ENCODE data around the gene TUBB1.
A peak's percentile ranks its signal among the peaks of the same experiment; 100 is the strongest.
"Not testable (repeated sequence)": the region's sequence is repeated elsewhere in the genome, so short reads cannot be mapped to it uniquely, and the experiment has no call there.

Gene TUBB1

DNA sequence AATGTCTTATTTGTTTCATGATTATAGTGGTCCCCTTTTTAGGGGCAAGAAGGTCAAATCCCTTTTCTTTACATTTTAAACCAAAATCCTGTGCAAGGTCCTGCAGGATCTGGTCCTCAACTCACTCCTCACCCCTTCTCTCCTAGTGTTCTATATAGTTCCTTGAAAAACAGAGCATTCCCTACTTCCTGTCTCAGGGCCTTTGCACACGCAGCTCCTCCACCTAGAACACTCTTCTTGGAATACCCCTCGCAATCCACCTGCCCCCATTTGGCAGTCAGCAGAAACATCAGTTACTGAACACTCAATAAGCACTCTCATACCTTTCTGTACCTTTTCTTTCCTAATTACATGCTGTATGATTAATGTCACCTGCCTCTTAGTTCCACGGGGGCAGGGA is 16.2 kb downstream of the TUBB1 start:
- H3K4me2 ChIP-seq (ENCODE audit: insufficient read depth, low read length): no peak overlapping the region
- peaks cover 48% of the 10 kb centered on the region for H3K4me1 ChIP-seq (ENCODE audit: insufficient read depth, low read length)
- DNase-seq (no peak), ATAC-seq (ENCODE audit: insufficient read depth, low read depth) (no peak)
- no peak overlapping the region for H3K27ac ChIP-seq (ENCODE audit: low read length)
- H3K9me3 ChIP-seq (ENCODE audit: insufficient read depth, low read length, severe bottlenecking): no peaks in the 10 kb centered on the region
- no peak overlapping the region for H2AFZ ChIP-seq (ENCODE audit: low read depth, low read length)
- H3K4me3 ChIP-seq (ENCODE audit: low read depth in 1 of 2, low read length in 2 of 2): no peak overlapping the region
- TF ChIP-seq EZH2 (IDR thresholded peaks at IDR 0.05; ENCODE audit: borderline replicate concordance, low read depth, low read length, severe bottlenecking): no peak
- TF ChIP-seq, protein P1, sequence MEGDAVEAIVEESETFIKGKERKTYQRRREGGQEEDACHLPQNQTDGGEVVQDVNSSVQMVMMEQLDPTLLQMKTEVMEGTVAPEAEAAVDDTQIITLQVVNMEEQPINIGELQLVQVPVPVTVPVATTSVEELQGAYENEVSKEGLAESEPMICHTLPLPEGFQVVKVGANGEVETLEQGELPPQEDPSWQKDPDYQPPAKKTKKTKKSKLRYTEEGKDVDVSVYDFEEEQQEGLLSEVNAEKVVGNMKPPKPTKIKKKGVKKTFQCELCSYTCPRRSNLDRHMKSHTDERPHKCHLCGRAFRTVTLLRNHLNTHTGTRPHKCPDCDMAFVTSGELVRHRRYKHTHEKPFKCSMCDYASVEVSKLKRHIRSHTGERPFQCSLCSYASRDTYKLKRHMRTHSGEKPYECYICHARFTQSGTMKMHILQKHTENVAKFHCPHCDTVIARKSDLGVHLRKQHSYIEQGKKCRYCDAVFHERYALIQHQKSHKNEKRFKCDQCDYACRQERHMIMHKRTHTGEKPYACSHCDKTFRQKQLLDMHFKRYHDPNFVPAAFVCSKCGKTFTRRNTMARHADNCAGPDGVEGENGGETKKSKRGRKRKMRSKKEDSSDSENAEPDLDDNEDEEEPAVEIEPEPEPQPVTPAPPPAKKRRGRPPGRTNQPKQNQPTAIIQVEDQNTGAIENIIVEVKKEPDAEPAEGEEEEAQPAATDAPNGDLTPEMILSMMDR (IDR thresholded peaks at IDR 0.05; ENCODE audit: borderline replicate concordance, extremely low read depth, low read length, poor library complexity, severe bottlenecking): no peak
- no peaks in the 10 kb centered on the region for H3K27me3 ChIP-seq (ENCODE audit: insufficient read depth, low read length, poor library complexity)
- peaks cover 66% of the 10 kb centered on the region for H3K36me3 ChIP-seq (ENCODE audit: insufficient read depth, low read length)
- peaks cover 74% of the 10 kb centered on the region for H3K79me2 ChIP-seq (ENCODE audit: insufficient read depth, low read length)
- peaks cover 34% of the 10 kb centered on the region; the same call in 1 of the 2 replicates for H4K20me1 ChIP-seq (ENCODE audit: insufficient read depth, low read length)
- H3K9ac ChIP-seq (ENCODE audit: low read depth, low read length): no peak overlapping the region

DNA sequence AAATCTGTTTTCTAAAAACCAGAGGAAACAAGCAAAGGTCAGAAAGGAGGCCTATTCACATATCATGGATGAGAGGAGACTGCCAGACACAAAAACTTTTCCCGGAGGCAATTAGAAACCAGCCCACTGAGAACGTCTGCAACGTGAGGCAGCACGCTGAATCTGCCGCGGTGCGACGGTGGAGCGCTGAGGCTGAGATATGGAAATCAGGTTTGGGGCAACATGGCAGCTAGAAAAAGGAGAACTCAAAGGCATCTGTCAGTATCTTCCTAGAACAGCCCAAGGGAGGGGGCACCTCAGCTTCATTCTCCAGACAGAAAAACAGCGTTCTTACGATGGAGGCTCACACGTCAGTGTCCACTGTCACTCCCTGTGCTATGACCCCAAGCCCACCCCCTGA is 18.2 kb downstream of the TUBB1 start:
- Histone ChIP-seq H3K79me2 (ENCODE audit: insufficient read depth, low read length) (peaks cover 76% of the 10 kb centered on the region), H3K4me3 (ENCODE audit: low read depth in 1 of 2, low read length in 2 of 2) (no peak overlapping the region), H4K20me1 (ENCODE audit: insufficient read depth, low read length) (peaks cover 45% of the 10 kb centered on the region), H2AFZ (ENCODE audit: low read depth, low read length) (no peak overlapping the region), H3K4me1 (ENCODE audit: insufficient read depth, low read length) (peaks cover 55% of the 10 kb centered on the region), H3K9me3 (ENCODE audit: insufficient read depth, low read length, severe bottlenecking) (no peaks in the 10 kb centered on the region), H3K27ac (ENCODE audit: low read length) (no peak overlapping the region), H3K36me3 (ENCODE audit: insufficient read depth, low read length) (peaks cover 72% of the 10 kb centered on the region), H3K9ac (ENCODE audit: low read depth, low read length) (no peak overlapping the region), H3K4me2 (ENCODE audit: insufficient read depth, low read length) (no peak overlapping the region), H3K27me3 (ENCODE audit: insufficient read depth, low read length, poor library complexity) (no peaks in the 10 kb centered on the region)
- TF ChIP-seq, protein P1 (IDR thresholded peaks at IDR 0.05; ENCODE audit: borderline replicate concordance, extremely low read depth, low read length, poor library complexity, severe bottlenecking): no peak
- TF ChIP-seq EZH2 (IDR thresholded peaks at IDR 0.05; ENCODE audit: borderline replicate concordance, low read depth, low read length, severe bottlenecking): no peak
- ATAC-seq (ENCODE audit: insufficient read depth, low read depth) (no peak), DNase-seq (no peak)

DNA sequence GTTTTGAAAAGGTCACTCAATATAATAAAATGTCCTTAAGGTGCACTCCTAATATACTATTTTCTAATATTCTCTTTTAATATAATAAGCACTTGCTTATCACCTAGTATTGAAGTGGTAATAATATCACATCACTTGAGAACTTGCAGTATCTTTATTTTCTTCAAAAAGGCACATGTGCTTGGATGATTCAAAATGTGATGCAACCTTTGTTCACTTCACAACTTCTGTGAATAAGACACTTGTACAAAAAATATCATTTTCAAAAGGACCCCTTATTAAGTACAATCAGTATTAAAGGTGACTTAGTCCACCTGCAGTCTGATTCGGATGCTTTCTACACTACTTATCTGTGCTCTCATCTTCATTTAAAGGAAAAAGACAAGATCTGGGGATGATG is 20.0 kb downstream of the TUBB1 start:
- Histone ChIP-seq H2AFZ (ENCODE audit: low read depth, low read length) (no peak overlapping the region), H3K9me3 (ENCODE audit: insufficient read depth, low read length, severe bottlenecking) (no peaks in the 10 kb centered on the region), H3K4me2 (ENCODE audit: insufficient read depth, low read length) (peak overlapping the region; percentile 98; the same call in 1 of the 2 replicates), H3K27me3 (ENCODE audit: insufficient read depth, low read length, poor library complexity) (no peaks in the 10 kb centered on the region), H3K27ac (ENCODE audit: low read length) (no peak overlapping the region), H3K36me3 (ENCODE audit: insufficient read depth, low read length) (peaks cover 66% of the 10 kb centered on the region), H3K4me1 (ENCODE audit: insufficient read depth, low read length) (peaks cover 48% of the 10 kb centered on the region), H3K79me2 (ENCODE audit: insufficient read depth, low read length) (peaks cover 76% of the 10 kb centered on the region), H3K9ac (ENCODE audit: low read depth, low read length) (peak overlapping the region; percentile 85; the same call in 1 of the 2 replicates), H3K4me3 (ENCODE audit: low read depth in 1 of 2, low read length in 2 of 2) (no peak overlapping the region), H4K20me1 (ENCODE audit: insufficient read depth, low read length) (peaks cover 47% of the 10 kb centered on the region)
- ATAC-seq (ENCODE audit: insufficient read depth, low read depth): no peak
- DNase-seq: no peak
- TF ChIP-seq, protein P1 (IDR thresholded peaks at IDR 0.05; ENCODE audit: borderline replicate concordance, extremely low read depth, low read length, poor library complexity, severe bottlenecking): no peak
- no peak for TF ChIP-seq EZH2 (IDR thresholded peaks at IDR 0.05; ENCODE audit: borderline replicate concordance, low read depth, low read length, severe bottlenecking)

GRCh38 chr20:59040667-59041066 is 21.4 kb downstream of the TUBB1 start:
- peak overlapping the region; percentile 85 for H3K9ac ChIP-seq (ENCODE audit: low read depth, low read length)
- no peak for TF ChIP-seq EZH2 (IDR thresholded peaks at IDR 0.05; ENCODE audit: borderline replicate concordance, low read depth, low read length, severe bottlenecking)
- TF ChIP-seq, protein P1 (IDR thresholded peaks at IDR 0.05; ENCODE audit: borderline replicate concordance, extremely low read depth, low read length, poor library complexity, severe bottlenecking): no peak
- H3K79me2 ChIP-seq (ENCODE audit: insufficient read depth, low read length): peaks cover 72% of the 10 kb centered on the region

DNA sequence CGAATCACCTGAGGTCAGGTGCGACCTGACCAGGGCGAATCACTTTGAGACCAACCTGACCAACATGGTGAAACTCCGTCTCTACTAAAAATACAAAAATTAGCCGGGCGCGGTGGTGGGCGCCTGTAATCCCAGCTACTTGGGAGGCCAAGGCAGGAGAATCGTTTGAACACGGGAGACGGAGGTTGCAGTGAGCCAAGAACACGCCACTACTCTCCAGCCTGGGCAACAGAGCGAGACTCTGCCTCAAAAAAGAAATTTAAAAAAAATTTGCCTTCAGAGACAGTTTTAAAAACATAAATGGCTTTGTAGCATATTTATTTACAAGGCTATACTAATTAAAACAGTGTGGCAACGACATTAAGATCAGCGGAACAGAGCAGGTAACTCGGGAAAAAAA is 22.3 kb downstream of the TUBB1 start:
- ATAC-seq (ENCODE audit: insufficient read depth, low read depth); H3K27me3 ChIP-seq (ENCODE audit: insufficient read depth, low read length, poor library complexity); DNase-seq; H2AFZ ChIP-seq (ENCODE audit: low read depth, low read length); H3K9me3 ChIP-seq (ENCODE audit: insufficient read depth, low read length, severe bottlenecking): not testable (repeated sequence)
- Histone ChIP-seq H3K27ac (ENCODE audit: low read length) (peak overlapping the region; percentile 85), H3K4me3 (ENCODE audit: low read depth in 1 of 2, low read length in 2 of 2) (peak overlapping the region; percentile 84 to 95; a peak in 3 of 4 replicates), H3K4me1 (ENCODE audit: insufficient read depth, low read length) (peaks cover 48% of the 10 kb centered on the region), H4K20me1 (ENCODE audit: insufficient read depth, low read length) (peaks cover 47% of the 10 kb centered on the region), H3K4me2 (ENCODE audit: insufficient read depth, low read length) (peak overlapping the region; percentile 98), H3K9ac (ENCODE audit: low read depth, low read length) (peak overlapping the region; percentile 85), H3K36me3 (ENCODE audit: insufficient read depth, low read length) (peaks cover 44% of the 10 kb centered on the region), H3K79me2 (ENCODE audit: insufficient read depth, low read length) (peaks cover 64% of the 10 kb centered on the region)

More at GRCh38 chr20:59040667-59041066, 21.4 kb downstream of the TUBB1 start:
- no peak for DNase-seq
- no peak for ATAC-seq (ENCODE audit: insufficient read depth, low read depth)
- H2AFZ ChIP-seq (ENCODE audit: low read depth, low read length): no peak overlapping the region
- H3K36me3 ChIP-seq (ENCODE audit: insufficient read depth, low read length): peaks cover 52% of the 10 kb centered on the region
- H3K4me2 ChIP-seq (ENCODE audit: insufficient read depth, low read length): peak overlapping the region; percentile 98
- H3K27me3 ChIP-seq (ENCODE audit: insufficient read depth, low read length, poor library complexity): no peaks in the 10 kb centered on the region
- H4K20me1 ChIP-seq (ENCODE audit: insufficient read depth, low read length): peaks cover 47% of the 10 kb centered on the region
- peaks cover 48% of the 10 kb centered on the region for H3K4me1 ChIP-seq (ENCODE audit: insufficient read depth, low read length)
- H3K27ac ChIP-seq (ENCODE audit: low read length): no peak overlapping the region
- H3K4me3 ChIP-seq (ENCODE audit: low read depth in 1 of 2, low read length in 2 of 2): peak overlapping the region in 1 of 2 experiments; percentile 95; a peak in 2 of 4 replicates
- no peaks in the 10 kb centered on the region for H3K9me3 ChIP-seq (ENCODE audit: insufficient read depth, low read length, severe bottlenecking)

Measured in DND-41 (cell line).